GM18505 (cell line): ENCODE measurements around the gene AGBL1.

Source experiments
- ATAC-seq: cut with Tn5 transposase; IDR thresholded peaks from one replicate; pipeline ENCODE4 v1.9.1; 2021; ENCODE audit not compliant: unreplicated experiment
- POLR2A ChIP-seq: IDR thresholded peaks from 4 replicates; pipeline ENCODE4 v1.6.1; 2011; ENCODE audit warnings: borderline replicate concordance; ENCODE audit not compliant: insufficient read depth, insufficient read length; ENCODE audit errors: extremely low read depth

Gene AGBL1

GRCh38 chr15:86797135-86797534 lies 717.5 kb downstream of the AGBL1 start:
- no peak for ATAC-seq
- no peak for TF ChIP-seq POLR2A

GRCh38 chr15:86799226-86799625 lies 719.6 kb downstream of the AGBL1 start:
- no peak for ATAC-seq
- no peak for TF ChIP-seq POLR2A

GRCh38 chr15:86802244-86802643 lies 722.6 kb downstream of the AGBL1 start:
- ATAC-seq, result no peak
- no peak for TF ChIP-seq POLR2A

GRCh38 chr15:86804406-86804805 lies 724.7 kb downstream of the AGBL1 start:
- ATAC-seq, result no peak
- TF ChIP-seq POLR2A, result no peak

GRCh38 chr15:86810329-86810728 lies 730.7 kb downstream of the AGBL1 start:
- no peak for ATAC-seq
- TF ChIP-seq POLR2A, result no peak

- no peak for TF ChIP-seq POLR2A
- ATAC-seq, result no peak
Observed at GRCh38 chr15:86813892-86814291, 734.2 kb downstream of the AGBL1 start.

- TF ChIP-seq POLR2A, result no peak
- ATAC-seq, result no peak
Observed at GRCh38 chr15:86829245-86829644, 749.6 kb downstream of the AGBL1 start.

- no peak for ATAC-seq
- no peak for TF ChIP-seq POLR2A
Observed at GRCh38 chr15:86830304-86830703, 750.6 kb downstream of the AGBL1 start.

- ATAC-seq, result no peak
- TF ChIP-seq POLR2A, result no peak
Observed at GRCh38 chr15:86833595-86833994, 753.9 kb downstream of the AGBL1 start.

- no peak for ATAC-seq
- TF ChIP-seq POLR2A, result no peak
Observed at GRCh38 chr15:86834115-86834863, 754.6 kb downstream of the AGBL1 start.

GRCh38 chr15:86837294-86838061 lies 757.8 kb downstream of the AGBL1 start:
- TF ChIP-seq POLR2A, result no peak
- no peak for ATAC-seq

GRCh38 chr15:86839502-86839901 lies 759.8 kb downstream of the AGBL1 start:
- ATAC-seq, result no peak
- TF ChIP-seq POLR2A, result no peak

- ATAC-seq, result no peak
- TF ChIP-seq POLR2A, result no peak
Observed at GRCh38 chr15:86840996-86841395, 761.3 kb downstream of the AGBL1 start.

- TF ChIP-seq POLR2A, result no peak
- ATAC-seq, result no peak
Observed at GRCh38 chr15:86842199-86842598, 762.5 kb downstream of the AGBL1 start.
